HEK293T (cell line): ENCODE results near the gene RMI1.

ENCODE experiments used
- CTCF ChIA-PET: fragments of 350-600 bp; formaldehyde crosslinking; extraction: SDS; loops from one replicate; lab custom pipeline; 2021; ENCODE audit warnings: antibody characterized with exemption, inconsistent platforms; lab: Yijun Ruan, JAX
- POLR2A ChIA-PET: fragments of 350-600 bp; formaldehyde crosslinking; extraction: SDS; loops from one replicate; lab custom pipeline; 2020; ENCODE audit warnings: antibody characterized with exemption, inconsistent platforms; lab: Yijun Ruan, JAX
- DNase-seq: peaks from one replicate; pipeline ENCODE4 v3.0.0; 2012; ENCODE audit warnings: mixed read lengths; ENCODE audit errors: extremely low spot score
- ARNT ChIP-seq: fragments of 450-650 bp; IDR thresholded peaks from 2 replicates; pipeline ENCODE4 v1.6.1; 2017; ENCODE audit warnings: mild to moderate bottlenecking
- BHLHE40 ChIP-seq: fragments of 450-650 bp; IDR thresholded peaks from 2 replicates; pipeline ENCODE4 v1.6.1; 2016; ENCODE audit warnings: mild to moderate bottlenecking, moderate library complexity, borderline replicate concordance
- CTBP1 ChIP-seq: fragments of 450-650 bp; IDR thresholded peaks from 2 replicates; pipeline ENCODE4 v1.6.1; 2016; ENCODE audit warnings: borderline replicate concordance
- ELF4 ChIP-seq: fragments of 450-650 bp; IDR thresholded peaks from 2 replicates; pipeline ENCODE4 v1.6.1; 2017; ENCODE audit warnings: antibody characterized with exemption
- FOXA1 ChIP-seq: fragments of 450-650 bp; IDR thresholded peaks from 2 replicates; pipeline ENCODE4 v1.6.1; 2016; ENCODE audit warnings: mild to moderate bottlenecking
- FOXK2 ChIP-seq: fragments of 450-650 bp; IDR thresholded peaks from 2 replicates; pipeline ENCODE4 v1.6.1; 2016; ENCODE audit warnings: mild to moderate bottlenecking
- FOXM1 ChIP-seq: fragments of 450-650 bp; IDR thresholded peaks from 2 replicates; pipeline ENCODE4 v1.6.1; 2017; ENCODE audit warnings: mild to moderate bottlenecking, borderline replicate concordance
- HDGF ChIP-seq: fragments of 450-650 bp; IDR thresholded peaks from 2 replicates; pipeline ENCODE4 v1.6.1; 2017; ENCODE audit warnings: antibody characterized with exemption, borderline replicate concordance
- L3MBTL2 ChIP-seq: fragments of 450-650 bp; conservative IDR thresholded peaks from 2 replicates; pipeline ENCODE4 v1.6.1; 2016; ENCODE audit warnings: mild to moderate bottlenecking
- LEF1 ChIP-seq: fragments of 450-650 bp; IDR thresholded peaks from 2 replicates; pipeline ENCODE4 v1.6.1; 2017; ENCODE audit warnings: mild to moderate bottlenecking, borderline replicate concordance
- NFRKB ChIP-seq: fragments of 450-650 bp; IDR thresholded peaks from 2 replicates; pipeline ENCODE4 v1.6.1; 2016; ENCODE audit warnings: mild to moderate bottlenecking, moderate library complexity
- PKNOX1 ChIP-seq: fragments of 450-650 bp; IDR thresholded peaks from 2 replicates; pipeline ENCODE4 v1.6.1; 2016
- SP1 ChIP-seq: fragments of 450-650 bp; IDR thresholded peaks from 2 replicates; pipeline ENCODE4 v1.6.1; 2017
- SUZ12 ChIP-seq: fragments of 450-650 bp; IDR thresholded peaks from 2 replicates; pipeline ENCODE4 v1.6.1; 2016; ENCODE audit warnings: mild to moderate bottlenecking
- TARDBP ChIP-seq: fragments of 450-650 bp; IDR thresholded peaks from 2 replicates; pipeline ENCODE4 v1.6.1; 2016
- ZNF384 ChIP-seq: fragments of 450-650 bp; IDR thresholded peaks from 2 replicates; pipeline ENCODE4 v1.6.1; 2016

Gene RMI1

GRCh38 chr9:83965350-83966208, 15.0 kb upstream of the RMI1 start:
- ChIA-PET POLR2A (interaction anchor here (4.5 kb wide), 1 partner anchor 15 kb away, joined by 34 read pairs; the partner anchor contains the start of genes HNRNPK and RMI1), CTCF (no interaction called here)
- no peak for TF ChIP-seq SP1
- TF ChIP-seq NFRKB, result no peak; the same call in 1 of the 2 replicates
- TF ChIP-seq PKNOX1, result peak; percentile 2; the same call in 1 of the 2 replicates
- TF ChIP-seq LEF1, result no peak
- 0 out of 2 replicates have a peak, but pooled peaks have one; percentile 17 for TF ChIP-seq L3MBTL2
- no peak for DNase-seq

GRCh38 chr9:83966209-83966582, 14.4 kb upstream of the RMI1 start:
- no peak for DNase-seq
- ChIA-PET POLR2A (interaction anchor here (1.7 to 4.5 kb wide), 2 partner anchors 14 kb away, joined by 11 to 34 read pairs; partner anchors contain the start of genes HNRNPK and RMI1), CTCF (no interaction called here)
- TF ChIP-seq ZNF384, result no peak
- no peak for TF ChIP-seq FOXM1
- TF ChIP-seq PKNOX1, result no peak
- TF ChIP-seq ARNT, result no peak
- no peak for TF ChIP-seq TARDBP
- no peak for TF ChIP-seq ELF4

- no peak for DNase-seq
- ChIA-PET CTCF (no interaction called here), POLR2A (interaction anchor here (1.7 kb wide), 1 partner anchor 13 kb away, joined by 11 read pairs; the partner anchor contains the start of genes HNRNPK and RMI1)
- TF ChIP-seq PKNOX1 (no peak), ELF4 (no peak), FOXK2 (no peak), FOXA1 (no peak), BHLHE40 (no peak), CTBP1 (no peak), SUZ12 (no peak), LEF1 (no peak), ARNT (no peak), L3MBTL2 (no peak), FOXM1 (no peak), SP1 (no peak), ZNF384 (no peak), NFRKB (no peak), HDGF (no peak), TARDBP (no peak)
Measured at GRCh38 chr9:83967073-83967472, 13.5 kb upstream of the RMI1 start.

- CTCF ChIA-PET, result no interaction called here
Measured at GRCh38 chr9:83969602-83970001, 11.0 kb upstream of the RMI1 start.

GRCh38 chr9:83971485-83971884, 9.1 kb upstream of the RMI1 start:
- no peak for DNase-seq
- CTCF ChIA-PET, result no interaction called here
- TF ChIP-seq ZNF384 (no peak), CTBP1 (no peak), SUZ12 (no peak), FOXM1 (no peak), PKNOX1 (no peak), BHLHE40 (no peak), HDGF (no peak), ARNT (no peak), FOXK2 (no peak), SP1 (no peak), TARDBP (no peak), ELF4 (no peak), L3MBTL2 (no peak), LEF1 (no peak), NFRKB (no peak), FOXA1 (no peak)
- POLR2A ChIA-PET, result no interaction called here

More at GRCh38 chr9:83969602-83970001, 11.0 kb upstream of the RMI1 start:
- no peak for DNase-seq
- TF ChIP-seq NFRKB, result no peak
- no peak for TF ChIP-seq ARNT
- TF ChIP-seq ZNF384, result no peak
- TF ChIP-seq BHLHE40, result no peak
- TF ChIP-seq HDGF, result no peak
- TF ChIP-seq ELF4, result no peak
- TF ChIP-seq SUZ12, result no peak
- TF ChIP-seq CTBP1, result no peak
- no peak for TF ChIP-seq FOXA1
- POLR2A ChIA-PET, result no interaction called here

GRCh38 chr9:83972286-83972685, 8.3 kb upstream of the RMI1 start:
- TF ChIP-seq PKNOX1 (no peak), ZNF384 (no peak), BHLHE40 (no peak), HDGF (no peak), SP1 (no peak), NFRKB (no peak)
- no peak for DNase-seq
- CTCF ChIA-PET, result interaction anchor here (0.6 kb wide), 1 partner anchor 534 kb away, joined by 4 read pairs; no protein-coding TSS in a partner anchor
- POLR2A ChIA-PET, result no interaction called here
